ENCODE data around the gene CHST4.

The CHST4 gene

GRCh38 chr16:71526111-71526631 lies at the start of gene CHST4:
TSS of gene CHST4 (plus strand) at chr16:71526426. CDS start at chr16:71536678, 10,252 bp downstream.
- H3K9me3 ChIP-seq (ENCODE audit: control insufficient read depth in 2 of 2, low read length in 2 of 2), result no peaks in the 10 kb centered on the region
- no peak within 1 kb of the TSS for H3K4me3 ChIP-seq (ENCODE audit: low read length in 2 of 2)
- H3K27ac ChIP-seq (ENCODE audit: low read length), result no peak within 1 kb of the TSS
- no peaks in the 10 kb centered on the region for H3K36me3 ChIP-seq (ENCODE audit: control insufficient read depth in 2 of 2, insufficient read depth in 2 of 2, low read length in 2 of 2)
- H3K9ac ChIP-seq (ENCODE audit: low read length in 2 of 2), result no peak within 1 kb of the TSS
- H3K27me3 ChIP-seq (ENCODE audit: control insufficient read depth in 1 of 2, insufficient read depth in 2 of 2, low read length in 2 of 2), result peaks cover 0 to 5% of the 10 kb centered on the region in 2 donors
- H3K4me1 ChIP-seq (ENCODE audit: control insufficient read depth, insufficient read depth, low read length), result peaks cover 2% of the 10 kb centered on the region

GRCh38 chr16:71476457-71477124 lies 49.6 kb upstream of the CHST4 start:
- H3K4me1 ChIP-seq (ENCODE audit: control insufficient read depth, insufficient read depth, low read length), result no peaks in the 10 kb centered on the region

GRCh38 chr16:71479420-71479819 lies 46.8 kb upstream of the CHST4 start:
- Histone ChIP-seq H3K9me3 (ENCODE audit: control insufficient read depth in 2 of 2, low read length in 2 of 2) (no peaks in the 10 kb centered on the region), H3K36me3 (ENCODE audit: control insufficient read depth in 2 of 2, insufficient read depth in 2 of 2, low read length in 2 of 2) (peaks cover 31 to 42% of the 10 kb centered on the region in 2 donors), H3K27me3 (ENCODE audit: control insufficient read depth in 1 of 2, insufficient read depth in 2 of 2, low read length in 2 of 2) (no peaks in the 10 kb centered on the region), H3K4me1 (ENCODE audit: control insufficient read depth, insufficient read depth, low read length) (no peaks in the 10 kb centered on the region), H3K27ac (ENCODE audit: low read length) (no peak overlapping the region), H3K4me3 (ENCODE audit: low read length in 2 of 2) (no peak overlapping the region), H3K9ac (ENCODE audit: low read length in 2 of 2) (no peak overlapping the region)

More at GRCh38 chr16:71476457-71477124, 49.6 kb upstream of the CHST4 start:
- Histone ChIP-seq H3K9ac (ENCODE audit: low read length in 2 of 2) (no peak overlapping the region), H3K36me3 (ENCODE audit: control insufficient read depth in 2 of 2, insufficient read depth in 2 of 2, low read length in 2 of 2) (peaks cover 37 to 46% of the 10 kb centered on the region in 2 donors), H3K9me3 (ENCODE audit: control insufficient read depth in 2 of 2, low read length in 2 of 2) (no peaks in the 10 kb centered on the region), H3K27me3 (ENCODE audit: control insufficient read depth in 1 of 2, insufficient read depth in 2 of 2, low read length in 2 of 2) (no peaks in the 10 kb centered on the region), H3K4me3 (ENCODE audit: low read length in 2 of 2) (no peak overlapping the region), H3K27ac (ENCODE audit: low read length) (no peak overlapping the region)

GRCh38 chr16:71480956-71481355 lies 45.3 kb upstream of the CHST4 start:
- Histone ChIP-seq H3K27me3 (ENCODE audit: control insufficient read depth in 1 of 2, insufficient read depth in 2 of 2, low read length in 2 of 2) (no peaks in the 10 kb centered on the region), H3K36me3 (ENCODE audit: control insufficient read depth in 2 of 2, insufficient read depth in 2 of 2, low read length in 2 of 2) (peaks cover 21 to 28% of the 10 kb centered on the region in 2 donors), H3K27ac (ENCODE audit: low read length) (no peak overlapping the region), H3K9ac (ENCODE audit: low read length in 2 of 2) (no peak overlapping the region), H3K9me3 (ENCODE audit: control insufficient read depth in 2 of 2, low read length in 2 of 2) (no peaks in the 10 kb centered on the region), H3K4me3 (ENCODE audit: low read length in 2 of 2) (no peak overlapping the region), H3K4me1 (ENCODE audit: control insufficient read depth, insufficient read depth, low read length) (no peaks in the 10 kb centered on the region)

GRCh38 chr16:71482569-71482968 lies 43.7 kb upstream of the CHST4 start:
- H3K27ac ChIP-seq (ENCODE audit: low read length), result no peak overlapping the region
- no peaks in the 10 kb centered on the region for H3K27me3 ChIP-seq (ENCODE audit: control insufficient read depth in 1 of 2, insufficient read depth in 2 of 2, low read length in 2 of 2)
- H3K9ac ChIP-seq (ENCODE audit: low read length in 2 of 2), result no peak overlapping the region
- no peaks in the 10 kb centered on the region for H3K9me3 ChIP-seq (ENCODE audit: control insufficient read depth in 2 of 2, low read length in 2 of 2)
- no peaks in the 10 kb centered on the region for H3K4me1 ChIP-seq (ENCODE audit: control insufficient read depth, insufficient read depth, low read length)
- no peak overlapping the region for H3K4me3 ChIP-seq (ENCODE audit: low read length in 2 of 2)
- peaks cover 12 to 13% of the 10 kb centered on the region in 2 donors for H3K36me3 ChIP-seq (ENCODE audit: control insufficient read depth in 2 of 2, insufficient read depth in 2 of 2, low read length in 2 of 2)

GRCh38 chr16:71484006-71484893 lies 42.0 kb upstream of the CHST4 start:
- Histone ChIP-seq H3K27ac (ENCODE audit: low read length) (peak overlapping the region; percentile 98), H3K4me1 (ENCODE audit: control insufficient read depth, insufficient read depth, low read length) (no peaks in the 10 kb centered on the region), H3K9ac (ENCODE audit: low read length in 2 of 2) (peak overlapping the region; percentile 84 to 99), H3K9me3 (ENCODE audit: control insufficient read depth in 2 of 2, low read length in 2 of 2) (no peaks in the 10 kb centered on the region), H3K27me3 (ENCODE audit: control insufficient read depth in 1 of 2, insufficient read depth in 2 of 2, low read length in 2 of 2) (no peaks in the 10 kb centered on the region), H3K36me3 (ENCODE audit: control insufficient read depth in 2 of 2, insufficient read depth in 2 of 2, low read length in 2 of 2) (peaks cover 3 to 4% of the 10 kb centered on the region in 2 donors), H3K4me3 (ENCODE audit: low read length in 2 of 2) (peak overlapping the region; percentile 77 to 98)

GRCh38 chr16:71489122-71489521 lies 37.1 kb upstream of the CHST4 start, which contains the start of gene ZNF19:
TSS of gene ZNF19 (minus strand) at chr16:71489324. CDS start at chr16:71482114, 7,210 bp downstream.
- H3K36me3 ChIP-seq (ENCODE audit: control insufficient read depth in 2 of 2, insufficient read depth in 2 of 2, low read length in 2 of 2), result no peaks in the 10 kb centered on the region
- no peaks in the 10 kb centered on the region for H3K27me3 ChIP-seq (ENCODE audit: control insufficient read depth in 1 of 2, insufficient read depth in 2 of 2, low read length in 2 of 2)
- H3K27ac ChIP-seq (ENCODE audit: low read length), result no peak within 1 kb of the TSS
- no peak within 1 kb of the TSS for H3K4me3 ChIP-seq (ENCODE audit: low read length in 2 of 2)
- H3K9ac ChIP-seq (ENCODE audit: low read length in 2 of 2), result no peak within 1 kb of the TSS
- H3K9me3 ChIP-seq (ENCODE audit: control insufficient read depth in 2 of 2, low read length in 2 of 2), result no peaks in the 10 kb centered on the region
- no peaks in the 10 kb centered on the region for H3K4me1 ChIP-seq (ENCODE audit: control insufficient read depth, insufficient read depth, low read length)

- H3K4me3 ChIP-seq (ENCODE audit: low read length in 2 of 2), result no peak overlapping the region
- no peaks in the 10 kb centered on the region for H3K27me3 ChIP-seq (ENCODE audit: control insufficient read depth in 1 of 2, insufficient read depth in 2 of 2, low read length in 2 of 2)
- no peak overlapping the region for H3K9ac ChIP-seq (ENCODE audit: low read length in 2 of 2)
- no peaks in the 10 kb centered on the region for H3K9me3 ChIP-seq (ENCODE audit: control insufficient read depth in 2 of 2, low read length in 2 of 2)
- no peaks in the 10 kb centered on the region for H3K36me3 ChIP-seq (ENCODE audit: control insufficient read depth in 2 of 2, insufficient read depth in 2 of 2, low read length in 2 of 2)
- no peak overlapping the region for H3K27ac ChIP-seq (ENCODE audit: low read length)
- H3K4me1 ChIP-seq (ENCODE audit: control insufficient read depth, insufficient read depth, low read length), result no peaks in the 10 kb centered on the region
Measured at GRCh38 chr16:71490361-71490760, 35.9 kb upstream of the CHST4 start.

GRCh38 chr16:71491054-71491453 lies 35.2 kb upstream of the CHST4 start:
- Histone ChIP-seq H3K27ac (ENCODE audit: low read length) (no peak overlapping the region), H3K27me3 (ENCODE audit: control insufficient read depth in 1 of 2, insufficient read depth in 2 of 2, low read length in 2 of 2) (no peaks in the 10 kb centered on the region), H3K9me3 (ENCODE audit: control insufficient read depth in 2 of 2, low read length in 2 of 2) (no peaks in the 10 kb centered on the region), H3K36me3 (ENCODE audit: control insufficient read depth in 2 of 2, insufficient read depth in 2 of 2, low read length in 2 of 2) (no peaks in the 10 kb centered on the region), H3K9ac (ENCODE audit: low read length in 2 of 2) (no peak overlapping the region), H3K4me1 (ENCODE audit: control insufficient read depth, insufficient read depth, low read length) (no peaks in the 10 kb centered on the region), H3K4me3 (ENCODE audit: low read length in 2 of 2) (no peak overlapping the region)

GRCh38 chr16:71492786-71493185 lies 33.4 kb upstream of the CHST4 start:
- H3K9ac ChIP-seq (ENCODE audit: low read length in 2 of 2), result no peak overlapping the region
- no peaks in the 10 kb centered on the region for H3K9me3 ChIP-seq (ENCODE audit: control insufficient read depth in 2 of 2, low read length in 2 of 2)
- H3K27me3 ChIP-seq (ENCODE audit: control insufficient read depth in 1 of 2, insufficient read depth in 2 of 2, low read length in 2 of 2), result no peaks in the 10 kb centered on the region
- H3K27ac ChIP-seq (ENCODE audit: low read length), result no peak overlapping the region
- H3K4me3 ChIP-seq (ENCODE audit: low read length in 2 of 2), result no peak overlapping the region
- H3K36me3 ChIP-seq (ENCODE audit: control insufficient read depth in 2 of 2, insufficient read depth in 2 of 2, low read length in 2 of 2), result no peaks in the 10 kb centered on the region
- no peaks in the 10 kb centered on the region for H3K4me1 ChIP-seq (ENCODE audit: control insufficient read depth, insufficient read depth, low read length)

Data from stomach smooth muscle (tissue), 2 donors.